SH-SY5Y (cell line): ENCODE measurements around the gene RBM17.

Experiments
- GATA2 ChIP-seq: IDR thresholded peaks from 2 replicates; pipeline ENCODE4 v1.6.1; 2011; ENCODE audit warnings: mild to moderate bottlenecking, low read depth, low read length
- GATA3 ChIP-seq: IDR thresholded peaks from 2 replicates; pipeline ENCODE4 v1.6.1; 2011; ENCODE audit warnings: low read depth, mild to moderate bottlenecking, low read length, moderate library complexity

DNA sequence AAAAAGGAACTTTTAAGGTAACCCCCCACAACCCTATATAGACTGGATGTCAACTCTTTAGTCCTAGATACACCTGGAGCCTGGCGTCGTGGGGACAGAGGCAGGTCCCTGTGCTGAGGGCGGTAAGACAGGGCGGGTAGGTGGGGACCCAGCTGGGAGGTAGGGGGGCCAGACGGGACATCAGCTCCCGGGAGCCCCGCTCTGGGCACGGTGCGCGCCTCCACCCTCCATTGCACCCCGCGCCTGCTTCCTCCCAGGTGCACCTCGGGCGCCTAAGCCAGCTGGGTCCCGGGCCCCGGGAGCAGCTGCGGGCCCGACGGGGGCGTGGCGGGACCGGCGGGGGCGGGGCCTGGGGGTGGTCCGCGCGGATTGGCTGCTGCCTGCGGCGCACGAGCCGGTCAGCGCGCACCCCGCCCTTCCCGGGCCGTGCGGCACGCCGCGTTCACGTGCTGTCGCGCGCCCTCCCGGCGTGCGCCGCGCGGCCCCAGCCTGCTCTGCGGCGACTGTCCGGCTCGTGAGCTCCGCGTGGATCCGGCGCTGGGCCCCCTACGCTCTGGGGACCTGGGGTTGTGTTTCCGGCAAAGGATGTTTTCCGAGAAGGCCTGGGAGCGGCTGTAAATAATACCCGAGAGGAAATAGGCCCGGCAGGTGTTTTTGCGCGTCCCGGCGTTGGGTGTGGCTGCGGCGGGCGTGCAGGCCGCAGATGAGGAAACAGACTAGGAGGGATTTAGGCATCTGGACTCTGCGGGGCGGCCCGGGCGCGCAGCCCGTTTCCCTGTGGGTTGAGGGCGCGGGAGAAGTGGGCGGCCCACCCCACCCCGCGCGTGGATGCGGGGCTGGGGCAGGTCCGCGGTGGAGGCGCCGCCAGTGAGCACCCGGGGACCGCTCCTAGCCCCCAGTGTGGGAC, 74.8 kb downstream of the RBM17 start:
- TF ChIP-seq GATA2 (no peak), GATA3 (no peak)
